Skeletal muscle satellite cell (primary cell): ENCODE measurements around the gene NRAP.

Source experiments
- H3K27me3 ChIP-seq: 2 replicates; pipeline ENCODE4 v1.7.0; 2013; ENCODE audit warnings: low read length; ENCODE audit not compliant: control insufficient read depth, insufficient read depth
- H3K36me3 ChIP-seq: 2 replicates; pipeline ENCODE4 v1.7.0; 2013; ENCODE audit warnings: mild to moderate bottlenecking, control low read depth, low read length; ENCODE audit not compliant: insufficient read depth
- H3K4me1 ChIP-seq: 2 replicates; pipeline ENCODE4 v1.7.0; 2013; ENCODE audit warnings: low read length; ENCODE audit not compliant: control insufficient read depth, insufficient read depth
- H3K4me2 ChIP-seq: 2 replicates; pipeline ENCODE4 v1.7.0; 2013; ENCODE audit warnings: mild to moderate bottlenecking, low read length
- H3K4me3 ChIP-seq: 2 replicates; pipeline ENCODE4 v1.7.0; 2013; ENCODE audit warnings: low read length
- H3K9ac ChIP-seq: 2 replicates; pipeline ENCODE4 v1.7.0; 2013; ENCODE audit warnings: mild to moderate bottlenecking, low read depth, low read length, moderate library complexity
- H3K9me3 ChIP-seq: replicated peaks from 2 replicates; pipeline ENCODE4 v1.7.0; 2013; ENCODE audit warnings: mild to moderate bottlenecking, control low read depth, low read length

The NRAP gene

GRCh38 chr10:113594652-113595051 lies 69.2 kb downstream of the NRAP start:
- Histone ChIP-seq H3K4me2 (no peak overlapping the region), H3K4me3 (no peak overlapping the region), H3K4me1 (no peaks in the 10 kb centered on the region), H3K9me3 (peaks cover 3% of the 10 kb centered on the region), H3K27me3 (no peaks in the 10 kb centered on the region), H3K9ac (no peak overlapping the region), H3K36me3 (no peaks in the 10 kb centered on the region)

- H3K36me3 ChIP-seq = no peaks in the 10 kb centered on the region
- H3K9me3 ChIP-seq = peaks cover 3% of the 10 kb centered on the region
- H3K9ac ChIP-seq = no peak overlapping the region
- no peaks in the 10 kb centered on the region for H3K4me1 ChIP-seq
- H3K4me2 ChIP-seq = no peak overlapping the region
- H3K27me3 ChIP-seq = no peaks in the 10 kb centered on the region
- H3K4me3 ChIP-seq = no peak overlapping the region
Observed at GRCh38 chr10:113592380-113592779, 71.5 kb downstream of the NRAP start.

- peaks cover 3% of the 10 kb centered on the region for H3K9me3 ChIP-seq
- H3K27me3 ChIP-seq = no peaks in the 10 kb centered on the region
- no peak overlapping the region for H3K4me2 ChIP-seq
- H3K4me3 ChIP-seq = no peak overlapping the region
- H3K9ac ChIP-seq = no peak overlapping the region
- no peaks in the 10 kb centered on the region for H3K4me1 ChIP-seq
- H3K36me3 ChIP-seq = no peaks in the 10 kb centered on the region
Observed at GRCh38 chr10:113590581-113590980, 73.3 kb downstream of the NRAP start.

- no peak overlapping the region for H3K4me2 ChIP-seq
- H3K9ac ChIP-seq = no peak overlapping the region
- no peaks in the 10 kb centered on the region for H3K4me1 ChIP-seq
- no peaks in the 10 kb centered on the region for H3K27me3 ChIP-seq
- H3K36me3 ChIP-seq = no peaks in the 10 kb centered on the region
- H3K9me3 ChIP-seq = peaks cover 3% of the 10 kb centered on the region
- H3K4me3 ChIP-seq = no peak overlapping the region
Observed at GRCh38 chr10:113589201-113589770, 74.6 kb downstream of the NRAP start.

- H3K4me3 ChIP-seq = no peak overlapping the region
- H3K36me3 ChIP-seq = no peaks in the 10 kb centered on the region
- H3K27me3 ChIP-seq = no peaks in the 10 kb centered on the region
- H3K4me1 ChIP-seq = no peaks in the 10 kb centered on the region
- H3K9me3 ChIP-seq = peaks cover 3% of the 10 kb centered on the region
- no peak overlapping the region for H3K9ac ChIP-seq
- H3K4me2 ChIP-seq = no peak overlapping the region
Observed at GRCh38 chr10:113585949-113586348, 77.9 kb downstream of the NRAP start.

- Histone ChIP-seq H3K4me1 (no peaks in the 10 kb centered on the region), H3K9me3 (no peaks in the 10 kb centered on the region), H3K27me3 (no peaks in the 10 kb centered on the region), H3K4me3 (no peak overlapping the region), H3K4me2 (no peak overlapping the region), H3K9ac (no peak overlapping the region), H3K36me3 (no peaks in the 10 kb centered on the region)
Observed at GRCh38 chr10:113583571-113583970, 80.3 kb downstream of the NRAP start.

- no peak overlapping the region for H3K9ac ChIP-seq
- no peak overlapping the region for H3K4me2 ChIP-seq
Observed at GRCh38 chr10:113581092-113581491, 82.7 kb downstream of the NRAP start.

GRCh38 chr10:113578773-113579172 lies 85.1 kb downstream of the NRAP start:
- H3K4me2 ChIP-seq = no peak overlapping the region
- no peaks in the 10 kb centered on the region for H3K36me3 ChIP-seq
- H3K4me1 ChIP-seq = no peaks in the 10 kb centered on the region
- no peaks in the 10 kb centered on the region for H3K9me3 ChIP-seq
- no peaks in the 10 kb centered on the region for H3K27me3 ChIP-seq
- H3K4me3 ChIP-seq = no peak overlapping the region
- no peak overlapping the region for H3K9ac ChIP-seq

More at GRCh38 chr10:113581092-113581491, 82.7 kb downstream of the NRAP start:
- Histone ChIP-seq H3K4me1 (no peaks in the 10 kb centered on the region), H3K36me3 (no peaks in the 10 kb centered on the region), H3K27me3 (no peaks in the 10 kb centered on the region), H3K9me3 (no peaks in the 10 kb centered on the region), H3K4me3 (no peak overlapping the region)

- Histone ChIP-seq H3K9me3 (no peaks in the 10 kb centered on the region), H3K9ac (no peak overlapping the region), H3K4me1 (no peaks in the 10 kb centered on the region), H3K27me3 (no peaks in the 10 kb centered on the region), H3K36me3 (no peaks in the 10 kb centered on the region), H3K4me2 (no peak overlapping the region), H3K4me3 (no peak overlapping the region)
Observed at GRCh38 chr10:113576852-113577251, 87.0 kb downstream of the NRAP start.

- Histone ChIP-seq H3K27me3 (no peaks in the 10 kb centered on the region), H3K4me2 (no peak overlapping the region), H3K4me1 (no peaks in the 10 kb centered on the region), H3K9me3 (no peaks in the 10 kb centered on the region), H3K36me3 (no peaks in the 10 kb centered on the region), H3K4me3 (no peak overlapping the region), H3K9ac (no peak overlapping the region)
Observed at GRCh38 chr10:113573368-113573767, 90.5 kb downstream of the NRAP start.

GRCh38 chr10:113572520-113573290 lies 91.1 kb downstream of the NRAP start:
- no peak overlapping the region for H3K9ac ChIP-seq
- no peak overlapping the region for H3K4me2 ChIP-seq
- H3K27me3 ChIP-seq = no peaks in the 10 kb centered on the region
- no peak overlapping the region for H3K4me3 ChIP-seq
- no peaks in the 10 kb centered on the region for H3K4me1 ChIP-seq
- no peaks in the 10 kb centered on the region for H3K9me3 ChIP-seq
- H3K36me3 ChIP-seq = no peaks in the 10 kb centered on the region

- no peak overlapping the region for H3K9ac ChIP-seq
- H3K9me3 ChIP-seq = no peaks in the 10 kb centered on the region
- no peaks in the 10 kb centered on the region for H3K4me1 ChIP-seq
- H3K4me2 ChIP-seq = no peak overlapping the region
- H3K4me3 ChIP-seq = no peak overlapping the region
- no peaks in the 10 kb centered on the region for H3K36me3 ChIP-seq
- no peaks in the 10 kb centered on the region for H3K27me3 ChIP-seq
Observed at GRCh38 chr10:113569576-113569975, 94.3 kb downstream of the NRAP start.
